ENCODE results near the gene TSFM.

Gene TSFM

DNA sequence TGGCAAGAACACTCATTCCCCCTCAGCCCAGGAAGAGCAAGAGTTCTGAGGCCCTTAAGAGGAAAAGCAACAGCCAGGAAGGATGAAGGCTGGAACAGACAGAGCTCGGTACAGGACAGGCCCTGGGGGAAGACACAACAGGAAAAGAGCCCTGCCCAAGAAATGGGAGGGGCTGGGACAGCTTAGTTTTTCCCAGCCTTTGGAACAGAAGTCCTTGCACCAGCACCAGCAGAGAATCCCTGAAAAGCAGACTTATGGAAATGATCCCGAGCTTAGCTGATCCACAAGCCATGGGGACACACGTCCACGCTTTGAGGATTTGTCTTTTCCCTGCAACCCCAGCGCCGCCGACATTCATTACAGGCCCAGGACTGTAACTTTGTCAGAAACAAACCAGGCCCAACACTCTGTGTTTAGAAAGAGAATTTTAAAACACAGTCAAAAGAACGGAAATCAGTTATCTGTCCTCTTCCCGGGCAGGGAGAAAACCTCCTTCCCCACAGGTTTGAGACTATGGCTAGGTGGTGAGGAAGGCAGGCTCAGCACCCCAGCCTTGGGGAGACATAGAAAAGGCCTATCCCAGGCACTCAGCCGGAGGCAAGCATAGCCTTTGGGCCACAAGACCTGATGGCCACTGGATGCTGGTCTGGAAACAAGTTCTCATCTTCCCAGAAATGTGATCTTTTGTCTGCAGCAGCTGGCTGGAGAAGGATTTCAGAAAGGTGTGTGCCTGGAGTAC lies 40.0 kb downstream of the TSFM start:
- no peak for ATAC-seq
- no peak for TF ChIP-seq ZNF8 (CRISPR knock-in tag; IDR thresholded peaks at IDR 0.05)
- no peak for TF ChIP-seq ISL1 (CRISPR knock-in tag; IDR thresholded peaks at IDR 0.05)
- TF ChIP-seq POU6F1 (CRISPR knock-in tag; IDR thresholded peaks at IDR 0.05; ENCODE audit: borderline replicate concordance, low read depth): no peak
- TF ChIP-seq, protein P1, sequence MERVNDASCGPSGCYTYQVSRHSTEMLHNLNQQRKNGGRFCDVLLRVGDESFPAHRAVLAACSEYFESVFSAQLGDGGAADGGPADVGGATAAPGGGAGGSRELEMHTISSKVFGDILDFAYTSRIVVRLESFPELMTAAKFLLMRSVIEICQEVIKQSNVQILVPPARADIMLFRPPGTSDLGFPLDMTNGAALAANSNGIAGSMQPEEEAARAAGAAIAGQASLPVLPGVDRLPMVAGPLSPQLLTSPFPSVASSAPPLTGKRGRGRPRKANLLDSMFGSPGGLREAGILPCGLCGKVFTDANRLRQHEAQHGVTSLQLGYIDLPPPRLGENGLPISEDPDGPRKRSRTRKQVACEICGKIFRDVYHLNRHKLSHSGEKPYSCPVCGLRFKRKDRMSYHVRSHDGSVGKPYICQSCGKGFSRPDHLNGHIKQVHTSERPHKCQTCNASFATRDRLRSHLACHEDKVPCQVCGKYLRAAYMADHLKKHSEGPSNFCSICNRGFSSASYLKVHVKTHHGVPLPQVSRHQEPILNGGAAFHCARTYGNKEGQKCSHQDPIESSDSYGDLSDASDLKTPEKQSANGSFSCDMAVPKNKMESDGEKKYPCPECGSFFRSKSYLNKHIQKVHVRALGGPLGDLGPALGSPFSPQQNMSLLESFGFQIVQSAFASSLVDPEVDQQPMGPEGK (CRISPR knock-in tag; IDR thresholded peaks at IDR 0.05; ENCODE audit: borderline replicate concordance): no peak
- TF ChIP-seq, protein P2, sequence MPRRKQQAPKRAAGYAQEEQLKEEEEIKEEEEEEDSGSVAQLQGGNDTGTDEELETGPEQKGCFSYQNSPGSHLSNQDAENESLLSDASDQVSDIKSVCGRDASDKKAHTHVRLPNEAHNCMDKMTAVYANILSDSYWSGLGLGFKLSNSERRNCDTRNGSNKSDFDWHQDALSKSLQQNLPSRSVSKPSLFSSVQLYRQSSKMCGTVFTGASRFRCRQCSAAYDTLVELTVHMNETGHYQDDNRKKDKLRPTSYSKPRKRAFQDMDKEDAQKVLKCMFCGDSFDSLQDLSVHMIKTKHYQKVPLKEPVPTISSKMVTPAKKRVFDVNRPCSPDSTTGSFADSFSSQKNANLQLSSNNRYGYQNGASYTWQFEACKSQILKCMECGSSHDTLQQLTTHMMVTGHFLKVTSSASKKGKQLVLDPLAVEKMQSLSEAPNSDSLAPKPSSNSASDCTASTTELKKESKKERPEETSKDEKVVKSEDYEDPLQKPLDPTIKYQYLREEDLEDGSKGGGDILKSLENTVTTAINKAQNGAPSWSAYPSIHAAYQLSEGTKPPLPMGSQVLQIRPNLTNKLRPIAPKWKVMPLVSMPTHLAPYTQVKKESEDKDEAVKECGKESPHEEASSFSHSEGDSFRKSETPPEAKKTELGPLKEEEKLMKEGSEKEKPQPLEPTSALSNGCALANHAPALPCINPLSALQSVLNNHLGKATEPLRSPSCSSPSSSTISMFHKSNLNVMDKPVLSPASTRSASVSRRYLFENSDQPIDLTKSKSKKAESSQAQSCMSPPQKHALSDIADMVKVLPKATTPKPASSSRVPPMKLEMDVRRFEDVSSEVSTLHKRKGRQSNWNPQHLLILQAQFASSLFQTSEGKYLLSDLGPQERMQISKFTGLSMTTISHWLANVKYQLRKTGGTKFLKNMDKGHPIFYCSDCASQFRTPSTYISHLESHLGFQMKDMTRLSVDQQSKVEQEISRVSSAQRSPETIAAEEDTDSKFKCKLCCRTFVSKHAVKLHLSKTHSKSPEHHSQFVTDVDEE (CRISPR knock-in tag; IDR thresholded peaks at IDR 0.05): no peak
- no peak for TF ChIP-seq PPARA (CRISPR knock-in tag; IDR thresholded peaks at IDR 0.05; ENCODE audit: borderline replicate concordance)

DNA sequence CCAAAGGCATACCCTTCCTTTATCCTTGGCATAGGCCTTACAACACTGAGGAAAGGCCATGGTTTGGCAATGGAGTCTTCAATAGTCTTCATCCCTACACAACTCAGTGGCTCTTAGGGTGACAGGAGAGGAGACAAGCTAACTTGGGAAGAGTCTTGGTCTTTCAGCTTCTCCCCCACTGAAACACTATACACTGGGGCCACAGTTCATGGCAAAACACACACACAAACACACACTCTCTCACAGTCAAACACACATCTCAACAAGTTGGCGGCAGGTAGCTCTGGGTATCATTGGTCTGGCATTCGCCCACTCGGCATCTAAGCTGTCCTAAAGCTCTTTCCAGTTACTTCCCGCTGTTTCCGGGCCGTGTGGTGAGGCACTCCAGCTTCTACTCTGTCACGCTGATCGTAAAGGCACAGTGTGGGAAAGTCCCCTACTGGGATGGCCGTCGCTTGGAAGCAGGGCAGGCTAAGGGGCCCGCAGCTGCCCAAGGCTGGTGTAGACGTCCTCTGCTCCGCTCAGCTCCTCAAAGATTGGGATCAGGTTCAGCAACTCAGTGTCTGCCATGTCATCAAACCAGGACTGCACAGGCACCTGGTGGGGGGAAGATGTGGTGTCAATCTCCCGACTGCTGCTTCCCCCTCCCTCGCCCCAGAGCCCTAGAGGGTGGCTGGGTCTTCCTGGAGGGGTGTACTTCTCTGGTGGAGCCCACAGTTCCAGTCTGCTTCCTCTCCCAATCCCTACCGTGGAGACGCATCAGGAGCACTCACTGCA lies 40.7 kb downstream of the TSFM start:
- TF ChIP-seq BACH2 (CRISPR knock-in tag; IDR thresholded peaks at IDR 0.05; ENCODE audit: borderline replicate concordance) (no peak), GLIS3 (CRISPR knock-in tag; IDR thresholded peaks at IDR 0.05) (no peak), ZFP30 (CRISPR knock-in tag; IDR thresholded peaks at IDR 0.05) (no peak), TOX (CRISPR knock-in tag; IDR thresholded peaks at IDR 0.05; ENCODE audit: borderline replicate concordance) (no peak), ZNF565 (CRISPR knock-in tag; conservative IDR thresholded peaks at IDR 0.05; ENCODE audit: low read depth) (no peak), OSR1 (CRISPR knock-in tag; IDR thresholded peaks at IDR 0.05) (no peak), ARNTL (CRISPR knock-in tag; IDR thresholded peaks at IDR 0.05; ENCODE audit: borderline replicate concordance, low read depth) (no peak), PPARA (CRISPR knock-in tag; IDR thresholded peaks at IDR 0.05; ENCODE audit: borderline replicate concordance) (no peak), TCF4 (CRISPR knock-in tag; IDR thresholded peaks at IDR 0.05; ENCODE audit: borderline replicate concordance) (no peak), RARB (CRISPR knock-in tag; IDR thresholded peaks at IDR 0.05) (no peak), POU6F1 (CRISPR knock-in tag; IDR thresholded peaks at IDR 0.05; ENCODE audit: borderline replicate concordance, low read depth) (no peak), CREB5 (CRISPR knock-in tag; IDR thresholded peaks at IDR 0.05; ENCODE audit: low read depth) (no peak), SNAI2 (CRISPR knock-in tag; IDR thresholded peaks at IDR 0.05) (no peak)
- TF ChIP-seq, protein P2 (CRISPR knock-in tag; IDR thresholded peaks at IDR 0.05): no peak
- no peak for ATAC-seq

Measured in SK-N-SH treated with all-trans-retinoic acid at 6 μM for 48 hours (cell line).